Calu3 (cell line): ENCODE measurements around the gene DSCAM. TPM values are rescaled to one million over a fixed set of nuclear protein-coding genes. Genes with fewer than 3 reads are reported as not detected.

Experiments
- BruUV-seq: library from RNA; stranded (reverse); fragments of 400-500 nt; replicated peaks from 2 replicates; lab custom pipeline; 2021; lab: Mats Ljungman, UMichigan
- CTCF ChIA-PET: fragments of 300-600 bp; sonication (Branson Sonifier 250); formaldehyde crosslinking; loops from one replicate; lab custom pipeline; 2022; ENCODE audit warnings: antibody characterized with exemption; lab: Charles Lee
- DNase-seq: peaks from one replicate; pipeline ENCODE4 v3.0.0; 2022
- H3K27ac Mint-ChIP-seq: one replicate; pipeline ENCODE4 v1.8.0; 2022; ENCODE audit warnings: mixed read lengths; ENCODE audit not compliant: unreplicated experiment
- H3K27me3 Mint-ChIP-seq: one replicate; pipeline ENCODE4 v1.8.0; 2022; ENCODE audit warnings: mixed read lengths; ENCODE audit not compliant: unreplicated experiment
- H3K36me3 Mint-ChIP-seq: one replicate; pipeline ENCODE4 v1.8.0; 2022; ENCODE audit warnings: mild to moderate bottlenecking, moderate library complexity, mixed read lengths; ENCODE audit not compliant: insufficient read depth, unreplicated experiment
- H3K4me1 Mint-ChIP-seq: one replicate; pipeline ENCODE4 v1.8.0; 2022; ENCODE audit warnings: mild to moderate bottlenecking, low read depth, mixed read lengths; ENCODE audit not compliant: unreplicated experiment
- H3K4me3 Mint-ChIP-seq: one replicate; pipeline ENCODE4 v1.8.0; 2022; ENCODE audit warnings: mild to moderate bottlenecking, low read depth, moderate library complexity, mixed read lengths; ENCODE audit not compliant: unreplicated experiment
- H3K9me3 Mint-ChIP-seq: one replicate; pipeline ENCODE4 v1.8.0; 2022; ENCODE audit warnings: low read depth, mixed read lengths; ENCODE audit not compliant: unreplicated experiment
- intact Hi-C: fragments of 100-400 bp; cut with micrococcal nuclease; formaldehyde crosslinking; loops from one replicate; pipeline ENCODE4 v1.10.0; 2022; ENCODE audit not compliant: unreplicated experiment
- total RNA-seq: library from RNA; stranded (reverse); gene quantifications from 2 replicates; pipeline ENCODE4 v1.2.3, GENCODE V29; 2022
- TF ChIP-seq, protein P1 (sequence below): fragments of 200-600 bp; IDR thresholded peaks from one replicate; pipeline ENCODE4 v1.8.0; 2022; ENCODE audit warnings: antibody characterized with exemption; ENCODE audit not compliant: unreplicated experiment

Gene DSCAM
- total RNA-seq, 1 experiment from 2014 or later = not detected

DNA sequence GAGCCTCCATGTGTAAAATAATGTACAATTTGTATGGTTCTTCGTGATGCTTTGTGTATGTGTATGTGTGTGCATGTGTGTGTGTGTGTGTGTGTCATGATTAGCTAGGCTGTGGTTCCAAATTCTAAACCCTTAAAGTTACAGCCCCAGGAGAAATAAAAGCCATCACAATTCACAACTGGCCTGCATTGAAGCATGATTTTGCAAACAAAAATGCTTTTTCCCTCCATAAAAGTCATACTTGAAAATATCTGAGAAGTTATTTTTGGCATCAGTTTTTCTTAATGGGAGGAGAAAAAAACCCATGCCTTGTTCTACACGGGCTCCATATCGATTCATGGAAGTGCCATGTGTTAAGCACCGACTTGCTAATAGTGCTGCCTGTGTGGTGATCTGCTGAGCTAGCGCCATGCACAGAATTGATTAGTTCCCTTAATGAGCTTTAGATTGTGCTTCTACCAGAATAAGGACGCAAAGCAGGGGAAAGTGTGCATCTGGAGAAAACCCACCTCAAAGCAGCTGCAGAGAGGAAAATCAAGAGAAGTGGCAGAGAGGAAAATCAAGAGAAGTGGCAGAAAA is 207.3 kb downstream of the DSCAM start:
- TF ChIP-seq, protein P1, sequence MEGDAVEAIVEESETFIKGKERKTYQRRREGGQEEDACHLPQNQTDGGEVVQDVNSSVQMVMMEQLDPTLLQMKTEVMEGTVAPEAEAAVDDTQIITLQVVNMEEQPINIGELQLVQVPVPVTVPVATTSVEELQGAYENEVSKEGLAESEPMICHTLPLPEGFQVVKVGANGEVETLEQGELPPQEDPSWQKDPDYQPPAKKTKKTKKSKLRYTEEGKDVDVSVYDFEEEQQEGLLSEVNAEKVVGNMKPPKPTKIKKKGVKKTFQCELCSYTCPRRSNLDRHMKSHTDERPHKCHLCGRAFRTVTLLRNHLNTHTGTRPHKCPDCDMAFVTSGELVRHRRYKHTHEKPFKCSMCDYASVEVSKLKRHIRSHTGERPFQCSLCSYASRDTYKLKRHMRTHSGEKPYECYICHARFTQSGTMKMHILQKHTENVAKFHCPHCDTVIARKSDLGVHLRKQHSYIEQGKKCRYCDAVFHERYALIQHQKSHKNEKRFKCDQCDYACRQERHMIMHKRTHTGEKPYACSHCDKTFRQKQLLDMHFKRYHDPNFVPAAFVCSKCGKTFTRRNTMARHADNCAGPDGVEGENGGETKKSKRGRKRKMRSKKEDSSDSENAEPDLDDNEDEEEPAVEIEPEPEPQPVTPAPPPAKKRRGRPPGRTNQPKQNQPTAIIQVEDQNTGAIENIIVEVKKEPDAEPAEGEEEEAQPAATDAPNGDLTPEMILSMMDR = no peak
- H3K27me3 Mint-ChIP-seq = no peaks in the 10 kb centered on the region
- CTCF ChIA-PET = no interaction called here
- no peak for DNase-seq
- no peaks in the 10 kb centered on the region for H3K4me1 Mint-ChIP-seq
- H3K9me3 Mint-ChIP-seq = peaks cover 14% of the 10 kb centered on the region
- BruUV-seq = no TSS peak
- no peaks in the 10 kb centered on the region for H3K36me3 Mint-ChIP-seq
- no peak overlapping the region for H3K4me3 Mint-ChIP-seq
- no peak overlapping the region for H3K27ac Mint-ChIP-seq
- intact Hi-C loops = no loop called here

- no peak for DNase-seq
- CTCF ChIA-PET = no interaction called here
- H3K27ac Mint-ChIP-seq = no peak overlapping the region
- H3K4me3 Mint-ChIP-seq = no peak overlapping the region
- intact Hi-C loops = no loop called here
- BruUV-seq = no TSS peak
- peaks cover 14% of the 10 kb centered on the region for H3K9me3 Mint-ChIP-seq
- H3K27me3 Mint-ChIP-seq = no peaks in the 10 kb centered on the region
- TF ChIP-seq, protein P1 = no peak
- no peaks in the 10 kb centered on the region for H3K4me1 Mint-ChIP-seq
- H3K36me3 Mint-ChIP-seq = no peaks in the 10 kb centered on the region
Measured at GRCh38 chr21:40638466-40639251, 208.3 kb downstream of the DSCAM start.

GRCh38 chr21:40636026-40636425 is 210.9 kb downstream of the DSCAM start:
- intact Hi-C loops = no loop called here
- BruUV-seq = no TSS peak
- CTCF ChIA-PET = no interaction called here
- TF ChIP-seq, protein P1 = no peak
- Mint-ChIP-seq H3K9me3 (peaks cover 14% of the 10 kb centered on the region), H3K4me3 (no peak overlapping the region), H3K27ac (no peak overlapping the region), H3K27me3 (no peaks in the 10 kb centered on the region), H3K36me3 (no peaks in the 10 kb centered on the region), H3K4me1 (no peaks in the 10 kb centered on the region)
- DNase-seq = no peak

GRCh38 chr21:40635391-40635790 is 211.6 kb downstream of the DSCAM start:
- CTCF ChIA-PET = no interaction called here
- no peak for DNase-seq

More at GRCh38 chr21:40635391-40635790, 211.6 kb downstream of the DSCAM start:
- TF ChIP-seq, protein P1 = no peak
- Mint-ChIP-seq H3K36me3 (no peaks in the 10 kb centered on the region), H3K27ac (no peak overlapping the region), H3K9me3 (peaks cover 14% of the 10 kb centered on the region), H3K4me1 (no peaks in the 10 kb centered on the region), H3K27me3 (no peaks in the 10 kb centered on the region), H3K4me3 (no peak overlapping the region)
- intact Hi-C loops = no loop called here
- BruUV-seq = no TSS peak
